MM.1S (cell line): ENCODE measurements around the gene USP32.

Source experiments
- DNase-seq: peaks from one replicate; pipeline ENCODE4 v3.0.0-alpha.2; 2015
- H2AFZ ChIP-seq: fragments of 300-600 bp; sonication (generic); 2 replicates; pipeline ENCODE4 v1.6.0; 2016; ENCODE audit warnings: antibody characterized with exemption, low read length
- H3F3A ChIP-seq: fragments of 300-600 bp; sonication (generic); 2 replicates; pipeline ENCODE4 v1.6.1; 2016; ENCODE audit warnings: mild to moderate bottlenecking, antibody characterized with exemption, low read length, moderate library complexity, mixed read lengths; ENCODE audit not compliant: insufficient read depth
- H3K27ac ChIP-seq: fragments of 300-600 bp; sonication (generic); 2 replicates; pipeline ENCODE4 v1.5.1; 2016; ENCODE audit warnings: mild to moderate bottlenecking, low read length
- H3K27me3 ChIP-seq: fragments of 300-600 bp; sonication (generic); replicated peaks from 2 replicates; pipeline ENCODE4 v1.6.0; 2016; ENCODE audit warnings: low read length; ENCODE audit not compliant: insufficient read depth
- H3K36me3 ChIP-seq: fragments of 300-600 bp; sonication (generic); replicated peaks from 2 replicates; pipeline ENCODE4 v1.6.1; 2016; ENCODE audit warnings: mild to moderate bottlenecking, low read length, mixed read lengths; ENCODE audit not compliant: insufficient read depth
- H3K4me1 ChIP-seq: fragments of 300-600 bp; sonication (generic); 2 replicates; pipeline ENCODE4 v1.6.1; 2016; ENCODE audit warnings: low read length, mixed read lengths
- H3K4me2 ChIP-seq: fragments of 300-600 bp; sonication (generic); 2 replicates; pipeline ENCODE4 v1.6.0; 2016; ENCODE audit warnings: low read depth, low read length
- H3K4me3 ChIP-seq: fragments of 300-600 bp; sonication (generic); 2 replicates; pipeline ENCODE4 v1.5.1; 2016; ENCODE audit warnings: low read length, mixed read lengths
- H3K79me2 ChIP-seq: fragments of 300-600 bp; sonication (generic); 2 replicates; pipeline ENCODE4 v1.6.1; 2016; ENCODE audit warnings: mixed run types, low read length, mixed read lengths
- H3K9ac ChIP-seq: fragments of 300-600 bp; sonication (generic); 2 replicates; pipeline ENCODE4 v1.6.1; 2016; ENCODE audit warnings: low read length, mixed read lengths
- H3K9me2 ChIP-seq: fragments of 300-600 bp; sonication (generic); replicated peaks from 2 replicates; pipeline ENCODE4 v1.6.1; 2016; ENCODE audit warnings: mild to moderate bottlenecking, low read length, mixed read lengths; ENCODE audit not compliant: insufficient read depth
- H3K9me3 ChIP-seq: fragments of 300-600 bp; sonication (generic); replicated peaks from 2 replicates; pipeline ENCODE4 v1.6.1; 2016; ENCODE audit warnings: mild to moderate bottlenecking, low read length, mixed read lengths; ENCODE audit not compliant: insufficient read depth
- H4K20me1 ChIP-seq: fragments of 300-600 bp; sonication (generic); 2 replicates; pipeline ENCODE4 v1.6.1; 2016; ENCODE audit warnings: mild to moderate bottlenecking, low read length, moderate library complexity, mixed read lengths; ENCODE audit not compliant: insufficient read depth
- CTCF ChIP-seq: fragments of 300-600 bp; sonication (generic); IDR thresholded peaks from 2 replicates; pipeline ENCODE4 v1.5.1; 2016; ENCODE audit warnings: antibody characterized with exemption, low read length, mixed read lengths
- EZH2 ChIP-seq: fragments of 300-600 bp; sonication (generic); optimal IDR thresholded peaks from 2 replicates; pipeline ENCODE3; 2017; ENCODE audit warnings: low read depth, mild to moderate bottlenecking, antibody characterized with exemption, low read length, mixed read lengths
- EZH2phosphoT487 ChIP-seq: fragments of 300-600 bp; sonication (generic); IDR thresholded peaks from 2 replicates; pipeline ENCODE4 v1.6.1; 2018; ENCODE audit warnings: antibody characterized with exemption, low read length

Gene USP32

GRCh38 chr17:60142872-60143499, 248.9 kb downstream of the USP32 start:
- H3K36me3 ChIP-seq, result no peaks in the 10 kb centered on the region
- peaks cover 22% of the 10 kb centered on the region for H3K27me3 ChIP-seq
- H3K9ac ChIP-seq, result no peak overlapping the region
- DNase-seq, result peak; percentile 82
- H3K9me2 ChIP-seq, result no peaks in the 10 kb centered on the region
- 0 out of 2 replicates have a peak, but pooled peaks cover 4% of the 10 kb centered on the region for H3K4me1 ChIP-seq
- no peaks in the 10 kb centered on the region for H3K79me2 ChIP-seq
- TF ChIP-seq EZH2 (no peak), CTCF (peak; percentile 86)
- H3K4me2 ChIP-seq, result peak overlapping the region; percentile 69
- no peak overlapping the region for H3K27ac ChIP-seq
- no peaks in the 10 kb centered on the region for H4K20me1 ChIP-seq
- no peaks in the 10 kb centered on the region for H3F3A ChIP-seq
- H3K9me3 ChIP-seq, result no peaks in the 10 kb centered on the region
- H3K4me3 ChIP-seq, result peak overlapping the region; percentile 34; the same call in 1 of the 2 replicates
- peak overlapping the region; percentile 59; the same call in 1 of the 2 replicates for H2AFZ ChIP-seq

- no peak overlapping the region for H3K4me3 ChIP-seq
- no peaks in the 10 kb centered on the region for H3K36me3 ChIP-seq
- no peak overlapping the region for H3K4me2 ChIP-seq
- no peak for DNase-seq
- no peaks in the 10 kb centered on the region for H3K9me3 ChIP-seq
- H2AFZ ChIP-seq, result no peak overlapping the region
- no peaks in the 10 kb centered on the region for H4K20me1 ChIP-seq
- H3K9me2 ChIP-seq, result no peaks in the 10 kb centered on the region
- TF ChIP-seq CTCF (no peak), EZH2 (no peak), EZH2phosphoT487 (no peak)
- no peak overlapping the region for H3K9ac ChIP-seq
- peaks cover 27% of the 10 kb centered on the region for H3K27me3 ChIP-seq
- H3K27ac ChIP-seq, result no peak overlapping the region
- 0 out of 2 replicates have a peak, but pooled peaks cover 4% of the 10 kb centered on the region for H3K4me1 ChIP-seq
- no peaks in the 10 kb centered on the region for H3F3A ChIP-seq
- no peaks in the 10 kb centered on the region for H3K79me2 ChIP-seq
Observed at GRCh38 chr17:60141111-60142018, 250.6 kb downstream of the USP32 start.

- Histone ChIP-seq H3F3A (no peaks in the 10 kb centered on the region), H4K20me1 (no peaks in the 10 kb centered on the region), H3K27ac (no peak overlapping the region), H3K27me3 (peaks cover 44% of the 10 kb centered on the region), H3K9me2 (no peaks in the 10 kb centered on the region), H3K9me3 (no peaks in the 10 kb centered on the region), H3K9ac (no peak overlapping the region), H3K4me3 (no peak overlapping the region), H3K4me1 (0 out of 2 replicates have a peak, but pooled peaks cover 4% of the 10 kb centered on the region), H3K36me3 (no peaks in the 10 kb centered on the region), H2AFZ (no peak overlapping the region), H3K4me2 (peak overlapping the region; percentile 29; the same call in 1 of the 2 replicates), H3K79me2 (no peaks in the 10 kb centered on the region)
- DNase-seq, result peak; percentile 49
- TF ChIP-seq CTCF (peak; percentile 55), EZH2 (no peak)
Observed at GRCh38 chr17:60139438-60140285, 252.3 kb downstream of the USP32 start.
